WTC11 (cell line): Measurements from ENCODE around the gene CCL22. TPM values are rescaled to one million over a fixed set of nuclear protein-coding genes. Genes with fewer than 3 reads are reported as not detected.

Experiments
- ATAC-seq: fragments of 200-7000 bp; cut with Tn5 transposase; 2 replicates; pipeline ENCODE4 v1.10.0; 2021; ENCODE audit warnings: mild to moderate bottlenecking, moderate library complexity
- CTCF ChIA-PET: fragments of 300-600 bp; sonication (Branson Sonifier 250); formaldehyde crosslinking; loops from one replicate; lab custom pipeline; 2021; ENCODE audit warnings: antibody characterized with exemption; lab: Charles Lee
- POLR2A ChIA-PET: fragments of 350-600 bp; sonication (Branson Sonifier 250); formaldehyde crosslinking; loops from one replicate; lab custom pipeline; 2021; ENCODE audit warnings: antibody characterized with exemption; lab: Charles Lee
- DNase-seq: peaks from one replicate; pipeline ENCODE4 v3.0.0; 2021; ENCODE audit warnings: low spot score
- H3K27ac Mint-ChIP-seq: 2 replicates; pipeline ENCODE4 v1.8.0; 2021; ENCODE audit warnings: mixed read lengths
- H3K27me3 Mint-ChIP-seq: 2 replicates; pipeline ENCODE4 v1.8.0; 2021; ENCODE audit warnings: low read depth, mild to moderate bottlenecking, moderate library complexity, mixed read lengths
- H3K36me3 Mint-ChIP-seq: 2 replicates; pipeline ENCODE4 v1.8.0; 2021; ENCODE audit warnings: mixed read lengths
- H3K4me1 Mint-ChIP-seq: 2 replicates; pipeline ENCODE4 v1.8.0; 2022; ENCODE audit warnings: mixed read lengths
- H3K4me3 Mint-ChIP-seq: 2 replicates; pipeline ENCODE4 v1.8.0; 2021; ENCODE audit warnings: mild to moderate bottlenecking, moderate library complexity, mixed read lengths
- H3K9me3 Mint-ChIP-seq: 2 replicates; pipeline ENCODE4 v1.8.0; 2021; ENCODE audit warnings: mixed read lengths
- AR ChIP-seq: fragments of 250-450 bp; sonication (Bioruptor Pico); IDR thresholded peaks from 2 replicates; pipeline ENCODE4 v1.9.0; 2021; ENCODE audit warnings: mild to moderate bottlenecking
- CTCF ChIP-seq: fragments of 200-600 bp; IDR thresholded peaks from 2 replicates; pipeline ENCODE4 v1.8.0; 2022; ENCODE audit warnings: antibody characterized with exemption
- FOXP1 ChIP-seq: sonication (generic); formaldehyde crosslinking; IDR thresholded peaks from 2 replicates; pipeline ENCODE4 v1.8.0; 2022; ENCODE audit warnings: missing genetic modification reagents, mild to moderate bottlenecking, moderate library complexity, borderline replicate concordance
- FOXP4 ChIP-seq: sonication (generic); formaldehyde crosslinking; IDR thresholded peaks from 2 replicates; pipeline ENCODE4 v1.8.0; 2022; ENCODE audit warnings: mild to moderate bottlenecking, missing genetic modification reagents
- HMGXB4 ChIP-seq: sonication (generic); formaldehyde crosslinking; IDR thresholded peaks from 2 replicates; pipeline ENCODE4 v1.8.1; 2023; ENCODE audit warnings: mild to moderate bottlenecking, moderate library complexity, missing genetic modification reagents
- JUN ChIP-seq: sonication (generic); formaldehyde crosslinking; IDR thresholded peaks from 2 replicates; pipeline ENCODE4 v1.8.0; 2023; ENCODE audit warnings: mild to moderate bottlenecking, missing genetic modification reagents
- NR1H2 ChIP-seq: sonication (generic); formaldehyde crosslinking; IDR thresholded peaks from 2 replicates; pipeline ENCODE4 v1.9.0; 2021; ENCODE audit warnings: mild to moderate bottlenecking, moderate library complexity, missing genetic modification reagents
- OVOL2 ChIP-seq: fragments of 250-450 bp; sonication (Bioruptor Pico); IDR thresholded peaks from 2 replicates; pipeline ENCODE4 v1.9.0; 2021; ENCODE audit warnings: mild to moderate bottlenecking, borderline replicate concordance
- RORB ChIP-seq: fragments of 250-450 bp; sonication (Bioruptor Pico); IDR thresholded peaks from 2 replicates; pipeline ENCODE4 v1.9.0; 2021; ENCODE audit warnings: mild to moderate bottlenecking
- ZBTB21 ChIP-seq: sonication (generic); formaldehyde crosslinking; IDR thresholded peaks from 2 replicates; pipeline ENCODE4 v1.8.1; 2023; ENCODE audit warnings: mild to moderate bottlenecking, missing genetic modification reagents, borderline replicate concordance
- ZNF121 ChIP-seq: sonication (generic); formaldehyde crosslinking; IDR thresholded peaks from 2 replicates; pipeline ENCODE4 v1.8.0; 2023; ENCODE audit warnings: missing genetic modification reagents
- ZNF232 ChIP-seq: sonication (generic); formaldehyde crosslinking; IDR thresholded peaks from 2 replicates; pipeline ENCODE4 v1.8.0; 2022; ENCODE audit warnings: mild to moderate bottlenecking, missing genetic modification reagents
- ZNF317 ChIP-seq: sonication (generic); formaldehyde crosslinking; IDR thresholded peaks from 2 replicates; pipeline ENCODE4 v1.8.1; 2023; ENCODE audit warnings: low read depth, mild to moderate bottlenecking, moderate library complexity, missing genetic modification reagents, borderline replicate concordance
- total RNA-seq: library from RNA; stranded (reverse); gene quantifications from 3 replicates; pipeline ENCODE4 v1.2.3, GENCODE V29; 2021

Gene CCL22
- total RNA-seq, 1 experiment from 2014 or later = 0.35 TPM

GRCh38 chr16:57331355-57331754 is 27.2 kb upstream of the CCL22 start:
- no peaks in the 10 kb centered on the region for H3K36me3 Mint-ChIP-seq
- ChIA-PET POLR2A (interaction anchor here (0.7 kb wide), 1 partner anchor 22 kb away, joined by 7 read pairs; no protein-coding TSS in a partner anchor), CTCF (interaction anchor here (1.0 kb wide), 1 partner anchor 13 kb away, joined by 3 read pairs; no protein-coding TSS in a partner anchor)
- DNase-seq = no peak
- no peak overlapping the region for H3K4me3 Mint-ChIP-seq
- H3K4me1 Mint-ChIP-seq = no peaks in the 10 kb centered on the region
- no peaks in the 10 kb centered on the region; the same call in 1 of the 2 replicates for H3K27me3 Mint-ChIP-seq
- TF ChIP-seq ZNF121 (CRISPR knock-in tag) (0 out of 2 replicates have a peak, but pooled peaks have one; percentile 13), RORB (CRISPR knock-in tag) (no peak)
- H3K27ac Mint-ChIP-seq = no peak overlapping the region
- ATAC-seq = no peak
- H3K9me3 Mint-ChIP-seq = peaks cover 4% of the 10 kb centered on the region

GRCh38 chr16:57333402-57333801 is 25.2 kb upstream of the CCL22 start:
- H3K4me1 Mint-ChIP-seq = no peaks in the 10 kb centered on the region
- no peak for TF ChIP-seq FOXP4 (CRISPR knock-in tag)
- TF ChIP-seq ZNF232 (CRISPR knock-in tag) = no peak
- TF ChIP-seq HMGXB4 = no peak
- TF ChIP-seq CTCF = no peak
- TF ChIP-seq AR (CRISPR knock-in tag) = no peak
- peak; percentile 33; the same call in 1 of the 2 replicates for TF ChIP-seq ZNF317 (CRISPR knock-in tag)
- no peak for TF ChIP-seq ZBTB21 (CRISPR knock-in tag)
- no peak for TF ChIP-seq JUN (CRISPR knock-in tag)
- CTCF ChIA-PET = interaction anchor here (0.8 kb wide), 1 partner anchor 33 kb away, joined by 3 read pairs; no protein-coding TSS in a partner anchor
- ATAC-seq (no peak), DNase-seq (no peak)
- H3K36me3 Mint-ChIP-seq = no peaks in the 10 kb centered on the region
- POLR2A ChIA-PET = interaction anchor here (0.6 kb wide), 1 partner anchor 8 kb away, joined by 5 read pairs; no protein-coding TSS in a partner anchor
- H3K4me3 Mint-ChIP-seq = no peak overlapping the region
- peaks cover 3% of the 10 kb centered on the region; the same call in 1 of the 2 replicates for H3K9me3 Mint-ChIP-seq
- H3K27ac Mint-ChIP-seq = no peak overlapping the region
- H3K27me3 Mint-ChIP-seq = no peaks in the 10 kb centered on the region; the same call in 1 of the 2 replicates

GRCh38 chr16:57335366-57335765 is 23.2 kb upstream of the CCL22 start:
- Mint-ChIP-seq H3K4me3 (no peak overlapping the region), H3K9me3 (peaks cover 3% of the 10 kb centered on the region; the same call in 1 of the 2 replicates), H3K4me1 (no peaks in the 10 kb centered on the region), H3K36me3 (no peaks in the 10 kb centered on the region), H3K27ac (no peak overlapping the region), H3K27me3 (no peaks in the 10 kb centered on the region; the same call in 1 of the 2 replicates)
- ATAC-seq (no peak), DNase-seq (no peak)
- TF ChIP-seq NR1H2 (CRISPR knock-in tag) (no peak), JUN (CRISPR knock-in tag) (no peak), FOXP1 (CRISPR knock-in tag) (no peak), OVOL2 (no peak)
- POLR2A ChIA-PET = no interaction called here
- CTCF ChIA-PET = interaction anchor here (1.0 kb wide), 1 partner anchor 81 kb away, joined by 3 read pairs; no protein-coding TSS in a partner anchor
